NOMO-1 treated with dmso at 0.1 percent for 144 hours (cell line): ENCODE measurements around the gene ACRBP.
A peak's percentile ranks its signal among the peaks of the same experiment; 100 is the strongest.

Experiments
- DNase-seq: peaks from one replicate; lab custom pipeline; 2025; ENCODE audit not compliant: unreplicated experiment; lab: John Stamatoyannopoulos, UW

ACRBP gene

GRCh38 chr12:6650832-6651231 lies 3.6 kb upstream of the ACRBP start:
- no peak for DNase-seq

GRCh38 chr12:6646276-6647082 lies 753 bp downstream of the ACRBP start:
- DNase-seq = no peak

DNA sequence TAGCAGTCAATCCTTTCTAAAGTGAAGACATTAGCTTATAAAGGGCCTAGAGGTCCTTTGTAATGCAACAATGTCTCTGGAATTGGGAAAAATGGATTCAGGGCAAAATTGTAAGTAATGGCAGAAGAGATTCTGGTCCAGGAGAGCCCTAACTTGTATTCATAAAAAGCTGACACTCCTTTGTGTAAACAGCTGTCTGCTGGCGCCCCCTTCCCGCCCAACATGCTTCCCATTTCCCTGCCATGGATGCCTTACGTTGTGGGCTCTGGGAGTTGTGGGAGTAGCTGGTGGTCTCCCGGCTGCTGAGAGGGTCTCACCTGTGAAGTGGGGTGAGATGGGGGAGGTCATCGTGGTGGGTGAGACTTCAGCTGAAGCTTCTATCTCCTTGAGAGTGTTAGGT lies 2.3 kb downstream of the ACRBP start:
- DNase-seq = no peak

DNA sequence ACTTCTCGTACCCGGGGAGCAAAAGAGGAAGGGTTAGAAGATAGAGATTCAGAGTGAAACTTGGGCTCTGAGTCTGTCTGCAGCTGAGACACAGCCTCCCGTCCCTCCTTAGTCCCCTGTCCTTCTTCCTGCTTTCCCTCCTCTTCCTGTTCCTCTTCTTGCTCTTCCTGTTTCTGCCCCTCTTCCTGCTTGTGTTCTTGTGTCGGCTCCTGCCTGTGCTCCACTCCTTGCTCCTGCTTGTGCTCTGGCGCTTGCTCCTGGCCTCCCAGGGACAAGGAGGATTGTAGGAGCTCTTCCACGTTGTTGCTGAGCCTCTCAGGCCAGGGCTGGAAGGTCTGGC lies 3.0 kb downstream of the ACRBP start:
- peak; percentile 89 for DNase-seq

GRCh38 chr12:6643569-6644256 lies 3.5 kb downstream of the ACRBP start:
- peak; percentile 77 for DNase-seq

DNA sequence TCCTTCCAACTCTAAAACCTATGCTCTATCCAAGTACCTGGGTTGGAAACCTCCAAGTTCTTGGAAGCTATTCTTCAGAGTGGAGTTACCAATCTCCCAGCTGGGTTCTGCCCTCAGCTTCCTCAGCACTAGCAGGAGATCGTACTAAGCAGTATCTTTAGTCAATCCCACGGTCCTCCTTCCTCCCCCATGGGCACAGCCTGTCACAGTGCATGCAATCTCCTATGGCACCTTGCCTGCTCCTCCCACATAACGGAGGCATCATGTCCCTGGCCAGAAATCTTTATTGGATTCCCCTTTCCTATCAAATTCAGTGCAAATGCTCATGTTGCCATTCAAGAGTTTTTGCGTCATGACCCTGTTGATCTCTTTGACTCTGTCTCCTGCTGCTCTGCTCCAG lies 6.1 kb downstream of the ACRBP start:
- DNase-seq = no peak

GRCh38 chr12:6640497-6640896 lies 6.7 kb downstream of the ACRBP start:
- no peak for DNase-seq

GRCh38 chr12:6639151-6639801 lies 8.0 kb downstream of the ACRBP start:
- DNase-seq = no peak

DNA sequence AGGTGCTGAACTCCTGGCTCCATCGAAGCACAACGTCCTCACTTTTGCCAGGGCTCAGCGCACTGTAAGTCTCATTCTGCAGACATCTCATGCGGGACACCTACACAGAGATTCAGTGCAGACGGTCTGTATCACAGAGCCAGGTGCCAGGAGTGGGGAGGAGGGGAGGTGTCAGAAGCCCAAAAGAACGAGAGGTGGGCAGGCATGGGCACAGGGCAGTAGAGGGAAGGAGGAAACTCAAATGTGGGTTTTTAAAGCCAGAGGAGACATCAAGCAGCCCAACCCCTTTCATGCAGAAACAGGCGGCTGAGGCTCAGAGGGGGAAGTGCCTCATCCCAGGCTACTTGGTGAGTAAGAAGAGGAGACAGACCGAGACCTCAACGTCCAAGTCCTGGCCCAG lies 8.9 kb downstream of the ACRBP start:
- DNase-seq = peak; percentile 21

- no peak for DNase-seq
These were observed 11.2 kb downstream of the ACRBP start, which contains the start of gene LPAR5 for GRCh38 chr12:6635856-6636531. Gene LPAR5, minus strand, starts transcription at chr12:6635959. Its CDS starts 14,711 bp downstream, at chr12:6621248.

DNA sequence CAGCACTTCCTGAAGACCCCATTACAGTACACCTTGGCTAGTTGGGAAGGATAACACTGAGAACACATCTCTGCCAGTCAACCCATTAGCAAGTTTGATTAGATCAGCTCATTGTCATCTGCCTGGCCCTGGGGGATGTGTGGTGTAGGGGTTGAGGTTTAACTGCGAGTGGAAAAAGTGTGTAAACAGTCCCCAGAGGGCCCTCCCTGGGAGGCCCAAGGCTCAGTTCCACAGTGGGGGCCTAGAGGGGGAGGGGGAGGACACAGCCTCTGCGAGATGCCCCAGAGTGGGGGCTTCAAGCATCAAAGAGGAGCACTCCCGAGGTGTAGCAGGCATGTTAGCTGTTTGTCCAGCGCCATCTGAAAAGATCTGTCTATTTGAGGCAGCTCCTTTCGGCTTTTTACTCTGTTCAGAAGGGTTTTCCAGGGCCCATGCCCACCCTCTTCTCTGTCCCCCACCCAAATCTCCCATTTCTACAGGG lies 11.8 kb downstream of the ACRBP start:
- DNase-seq = no peak

- DNase-seq = peak; percentile 18
These were observed 14.9 kb downstream of the ACRBP start for GRCh38 chr12:6632026-6632983.

DNA sequence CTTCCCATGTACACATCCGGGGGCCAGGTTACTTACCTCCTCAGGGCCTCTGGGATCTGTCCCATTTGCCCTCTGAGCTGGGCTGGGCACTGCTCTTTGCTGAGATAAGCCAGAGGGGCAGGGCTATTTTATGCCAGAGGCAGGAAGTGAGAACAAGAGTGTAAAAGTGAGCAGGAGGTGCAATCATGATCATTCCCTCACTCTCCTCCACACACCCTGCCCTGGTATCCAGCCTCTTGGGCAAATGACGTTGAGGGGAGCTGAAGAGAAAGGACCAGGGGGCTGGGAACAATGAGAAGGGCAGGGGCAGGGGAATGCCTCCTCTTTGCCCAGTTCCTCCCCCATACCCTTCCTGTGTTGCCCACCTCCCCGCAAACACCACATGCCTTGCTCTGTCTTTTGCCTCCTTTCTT lies 15.7 kb downstream of the ACRBP start:
- DNase-seq = no peak

GRCh38 chr12:6630736-6631135 lies 16.5 kb downstream of the ACRBP start:
- no peak for DNase-seq

GRCh38 chr12:6627616-6628015 lies 19.6 kb downstream of the ACRBP start:
- DNase-seq = no peak

- no peak for DNase-seq
These were observed 20.5 kb downstream of the ACRBP start for GRCh38 chr12:6626654-6627283.

DNA sequence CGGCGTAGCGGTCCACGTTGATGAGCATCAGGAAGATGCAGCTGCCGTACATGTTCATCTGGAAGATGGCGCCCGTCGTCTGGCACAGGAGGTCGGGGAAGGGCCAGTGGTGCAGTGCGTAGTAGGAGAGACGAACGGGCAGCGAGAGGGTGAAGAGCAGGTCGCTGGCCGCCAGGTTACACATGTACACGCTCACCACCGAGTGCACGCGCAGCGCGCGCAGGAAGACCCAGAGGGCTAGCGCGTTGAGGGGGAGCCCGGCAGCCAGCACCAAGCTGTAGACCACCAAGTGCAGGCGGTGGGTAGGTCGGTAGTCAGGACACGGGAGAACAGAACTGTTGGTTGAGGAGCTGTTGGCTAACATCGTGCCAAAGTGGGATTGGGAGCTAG lies 26.4 kb downstream of the ACRBP start:
- no peak for DNase-seq

DNA sequence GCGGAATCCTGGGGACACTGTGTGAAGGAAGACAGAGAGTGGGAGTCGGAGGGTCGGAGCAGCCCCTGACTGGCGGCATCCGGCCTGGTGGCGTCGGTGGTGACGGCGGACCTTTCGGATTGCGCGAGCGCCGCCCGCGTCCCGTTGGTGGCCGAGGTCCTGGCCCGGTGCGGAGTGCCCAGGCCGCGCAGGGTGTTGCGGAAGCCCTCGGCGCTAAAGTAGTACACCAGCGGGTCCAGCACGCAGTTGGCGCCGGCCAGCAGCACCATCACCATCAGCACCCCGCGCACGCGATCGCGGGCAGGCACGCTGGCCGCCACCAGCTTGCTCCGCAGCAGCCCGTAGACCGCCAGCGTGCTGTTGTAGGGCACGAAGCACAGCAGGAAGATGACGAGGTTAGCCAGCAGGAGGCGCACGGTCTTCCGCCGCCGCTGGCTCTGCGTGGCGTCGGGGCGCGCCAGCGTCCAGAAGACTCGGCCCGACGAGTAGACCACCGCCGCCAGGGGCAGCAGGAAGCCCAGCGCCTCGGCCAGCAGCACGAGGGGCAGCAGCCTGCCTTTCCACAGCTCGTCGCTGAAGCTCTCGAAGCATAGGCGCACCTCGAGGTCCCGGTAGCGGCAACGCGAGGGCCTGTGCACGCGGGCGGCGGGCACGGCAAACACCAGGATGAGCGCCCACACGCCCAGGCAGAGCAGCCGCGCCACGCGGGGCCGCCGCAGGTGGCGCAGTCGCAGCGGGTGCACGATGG lies 26.9 kb downstream of the ACRBP start:
- no peak for DNase-seq
